Thymus (tissue), 11 donors: ENCODE results near the gene WDR35. TPM values are rescaled to one million over a fixed set of nuclear protein-coding genes. Genes with fewer than 3 reads are reported as not detected.

ENCODE experiments used
- DNase-seq, 9 donors: peaks; one replicate each; pipeline ENCODE4 v3.0.0-alpha.2; 2013; ENCODE audit warnings: low spot score in 9 of 9, low read depth in 6 of 9, missing footprints in 1 of 9
- H3K27ac ChIP-seq, 2 donors: one replicate each; pipeline ENCODE4 v1.5.1; 2013; ENCODE audit warnings: control low read depth in 1 of 2, low read depth in 1 of 2, low read length in 1 of 2, mild to moderate bottlenecking in 1 of 2, moderate library complexity in 1 of 2
- H3K27me3 ChIP-seq, 2 donors: one replicate each; pipeline ENCODE4 v1.5.1; 2013; ENCODE audit warnings: low read length in 1 of 2; ENCODE audit not compliant: control insufficient read depth in 2 of 2, insufficient read depth in 1 of 2
- H3K36me3 ChIP-seq, 2 donors: one replicate each; pipeline ENCODE4 v1.5.1; 2013; ENCODE audit warnings: low read length in 1 of 2, mild to moderate bottlenecking in 1 of 2, moderate library complexity in 1 of 2; ENCODE audit not compliant: control insufficient read depth in 2 of 2, insufficient read depth in 2 of 2
- H3K4me1 ChIP-seq, 2 donors: one replicate each; pipeline ENCODE4 v1.5.1; 2013; ENCODE audit warnings: low read length in 2 of 2; ENCODE audit not compliant: control insufficient read depth in 2 of 2, insufficient read depth in 2 of 2
- H3K4me3 ChIP-seq, 2 donors: one replicate each; pipeline ENCODE4 v1.5.1; 2013; ENCODE audit warnings: low read length in 2 of 2, control low read depth in 1 of 2, mild to moderate bottlenecking in 1 of 2
- H3K9me3 ChIP-seq, 2 donors: one replicate each; pipeline ENCODE4 v1.5.1; 2013; ENCODE audit warnings: low read length in 1 of 2, mild to moderate bottlenecking in 1 of 2; ENCODE audit not compliant: control insufficient read depth in 2 of 2, insufficient read depth in 1 of 2
- WGBS: extraction: QIAGEN DNeasy Blood & Tissue Kit; methylation state at CpG from one replicate; pipeline ENCODE4 v1.1.7; 2013; 5-methylcytosine and 5-hydroxymethylcytosine counted together
- polyA plus RNA-seq: library from polyadenylated mRNA; stranded (reverse); fragments of 200-250 nt; gene quantifications from one replicate; pipeline ENCODE4 v1.2.3, GENCODE V29; 2013
- total RNA-seq: library from RNA; stranded (reverse); fragments of 120-200 nt; gene quantifications from one replicate; pipeline ENCODE4 v1.2.4, GENCODE V29; 2013
- donor health status: healthy.

The WDR35 gene
- total and polyA plus RNA-seq, 2 donors = 6.9 to 8.4 TPM

- Histone ChIP-seq H3K4me3 (no peak overlapping the region), H3K27me3 (no peaks in the 10 kb centered on the region), H3K27ac (no peak overlapping the region), H3K9me3 (no peaks in the 10 kb centered on the region), H3K36me3 (peaks cover 13 to 33% of the 10 kb centered on the region in 2 donors), H3K4me1 (no peaks in the 10 kb centered on the region)
- WGBS = 96% methylated on average over 4 of the region's 4 CpGs
- no peak for DNase-seq
These were observed 37.4 kb upstream of the WDR35 start for GRCh38 chr2:20027260-20027677.

- 95% methylated on average over 3 of the region's 3 CpGs for WGBS
- no peak for DNase-seq
- H3K4me3 ChIP-seq = no peak overlapping the region
- no peaks in the 10 kb centered on the region for H3K27me3 ChIP-seq
- H3K27ac ChIP-seq = no peak overlapping the region
- H3K36me3 ChIP-seq = peaks cover 5 to 16% of the 10 kb centered on the region in 2 donors
- peaks cover 2 to 9% of the 10 kb centered on the region in 2 donors for H3K9me3 ChIP-seq
- no peaks in the 10 kb centered on the region for H3K4me1 ChIP-seq
These were observed 35.3 kb upstream of the WDR35 start for GRCh38 chr2:20025065-20025786.

- 95% methylated on average over 4 of the region's 4 CpGs for WGBS
- H3K4me3 ChIP-seq = no peak overlapping the region
- H3K36me3 ChIP-seq = peaks cover 3 to 6% of the 10 kb centered on the region in 2 donors
- H3K4me1 ChIP-seq = no peaks in the 10 kb centered on the region
- peaks cover 2 to 9% of the 10 kb centered on the region in 2 donors for H3K9me3 ChIP-seq
- no peak for DNase-seq
- no peaks in the 10 kb centered on the region for H3K27me3 ChIP-seq
- no peak overlapping the region for H3K27ac ChIP-seq
These were observed 33.8 kb upstream of the WDR35 start for GRCh38 chr2:20023688-20024087.

GRCh38 chr2:20021405-20022009 is 31.6 kb upstream of the WDR35 start:
- H3K27ac ChIP-seq = no peak overlapping the region
- H3K9me3 ChIP-seq = peaks cover 2 to 9% of the 10 kb centered on the region in 2 donors
- no peak overlapping the region for H3K4me3 ChIP-seq
- H3K36me3 ChIP-seq = no peaks in the 10 kb centered on the region
- WGBS = 95% methylated on average over 3 of the region's 3 CpGs
- H3K27me3 ChIP-seq = no peaks in the 10 kb centered on the region
- no peak for DNase-seq
- H3K4me1 ChIP-seq = no peaks in the 10 kb centered on the region

GRCh38 chr2:20019747-20020146 is 29.8 kb upstream of the WDR35 start:
- no peak for DNase-seq
- H3K4me1 ChIP-seq = no peaks in the 10 kb centered on the region
- H3K27ac ChIP-seq = no peak overlapping the region
- H3K4me3 ChIP-seq = no peak overlapping the region
- peaks cover 0 to 3% of the 10 kb centered on the region in 2 donors for H3K27me3 ChIP-seq
- WGBS = 97% methylated on average over 4 of the region's 4 CpGs
- no peaks in the 10 kb centered on the region for H3K36me3 ChIP-seq
- H3K9me3 ChIP-seq = peaks cover 2 to 9% of the 10 kb centered on the region in 2 donors

GRCh38 chr2:20018601-20019152 is 28.8 kb upstream of the WDR35 start:
- no peak overlapping the region for H3K27ac ChIP-seq
- no peak overlapping the region for H3K4me3 ChIP-seq
- no peak for DNase-seq
- no peaks in the 10 kb centered on the region for H3K4me1 ChIP-seq
- over 99% methylated on average over 2 of the region's 2 CpGs for WGBS
- peaks cover 2 to 9% of the 10 kb centered on the region in 2 donors for H3K9me3 ChIP-seq
- H3K36me3 ChIP-seq = no peaks in the 10 kb centered on the region
- H3K27me3 ChIP-seq = peaks cover 4 to 13% of the 10 kb centered on the region in 2 donors

- no peak for DNase-seq
- Histone ChIP-seq H3K27ac (no peak overlapping the region), H3K9me3 (peaks cover 0 to 10% of the 10 kb centered on the region in 2 donors), H3K4me1 (peaks cover 4 to 10% of the 10 kb centered on the region in 2 donors), H3K27me3 (peaks cover 26 to 36% of the 10 kb centered on the region in 2 donors), H3K36me3 (no peaks in the 10 kb centered on the region), H3K4me3 (no peak overlapping the region)
These were observed 26.4 kb upstream of the WDR35 start for GRCh38 chr2:20016346-20016745.

GRCh38 chr2:20015482-20016083 is 25.7 kb upstream of the WDR35 start:
- Histone ChIP-seq H3K4me3 (no peak overlapping the region), H3K36me3 (no peaks in the 10 kb centered on the region), H3K4me1 (peaks cover 4 to 10% of the 10 kb centered on the region in 2 donors), H3K27me3 (peaks cover 32 to 44% of the 10 kb centered on the region in 2 donors), H3K27ac (no peak overlapping the region), H3K9me3 (peaks cover 0 to 2% of the 10 kb centered on the region in 2 donors)
- DNase-seq = peak in 7 of 9 donors; percentile 4 to 51 (median 20)
- 25% methylated on average over 2 of the region's 2 CpGs for WGBS
